Lower leg skin (tissue), 4 donors: Measurements from ENCODE around the gene APOE. TPM values are rescaled to one million over a fixed set of nuclear protein-coding genes. Genes with fewer than 3 reads are reported as not detected.

Experiments used
- DNase-seq, 2 donors: peaks; one replicate each; pipeline ENCODE4 v3.0.0-alpha.2; 2019; ENCODE audit warnings: low spot score in 2 of 2
- H3K4me3 ChIP-seq: fragments of 200-600 bp; sonication (generic); 2 replicates; pipeline ENCODE4 v1.5.1; 2017; ENCODE audit warnings: mild to moderate bottlenecking, low read depth; ENCODE audit not compliant: poor library complexity, severe bottlenecking
- POLR2A ChIP-seq, 2 donors: fragments of 450-650 bp; IDR thresholded peaks; one replicate each; pipeline ENCODE4 v1.6.1; 2016 to 2017; ENCODE audit warnings: antibody characterized with exemption in 2 of 2, mild to moderate bottlenecking in 1 of 2, moderate library complexity in 1 of 2
- WGBS, 2 donors: methylation state at CpG; one replicate each; pipeline ENCODE4 v1.1.5; 2018; 5-methylcytosine and 5-hydroxymethylcytosine counted together
- intact Hi-C: fragments of 100-400 bp; cut with DNase I; formaldehyde crosslinking; loops from one replicate; pipeline ENCODE4 v1.15.0; 2023; ENCODE audit warnings: low total_unique reads
- total RNA-seq, 4 donors: library from RNA; depleted of rRNA; stranded (reverse); fragments of >200 nt; gene quantifications; one replicate each; pipeline ENCODE4 v1.1.0, GENCODE V29; 2016
- TF ChIP-seq, protein P1 (sequence below), 3 donors: fragments of 450-650 bp; IDR thresholded peaks; one replicate each; pipeline ENCODE4 v1.5.1; 2016; ENCODE audit warnings: antibody characterized with exemption in 3 of 3, mild to moderate bottlenecking in 3 of 3, moderate library complexity in 2 of 3

The APOE gene
- total RNA-seq, 4 donors from 2014 or later, result 511 to 997 (median 747) TPM

DNA sequence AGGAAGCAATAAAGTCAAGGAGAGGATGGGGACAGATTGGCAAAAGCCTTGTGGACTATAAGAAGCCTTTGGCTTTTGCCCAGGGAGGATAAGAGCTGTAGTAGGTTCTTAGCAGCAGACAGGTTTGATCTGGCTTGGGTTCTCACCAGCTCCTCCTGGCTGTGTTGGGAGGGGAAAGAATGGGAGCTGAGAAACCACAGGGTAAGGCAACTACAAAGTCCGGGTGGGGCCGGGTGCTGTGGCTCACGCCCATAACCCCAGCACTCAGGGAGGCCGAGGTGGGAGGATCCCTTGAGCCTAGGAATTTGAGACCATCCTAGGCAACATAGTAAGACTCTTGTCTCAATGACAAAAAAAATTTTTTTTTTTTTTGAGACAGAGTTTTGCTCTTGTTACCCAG is 38.9 kb upstream of the APOE start:
- intact Hi-C loops, result no loop called here
- H3K4me3 ChIP-seq, result no peak overlapping the region
- 79 to 81% methylated on average over 4 of the region's 4 CpGs for WGBS, 2 donors
- no peak for DNase-seq
- no peak for TF ChIP-seq POLR2A (IDR thresholded peaks at IDR 0.05)
- TF ChIP-seq, protein P1, sequence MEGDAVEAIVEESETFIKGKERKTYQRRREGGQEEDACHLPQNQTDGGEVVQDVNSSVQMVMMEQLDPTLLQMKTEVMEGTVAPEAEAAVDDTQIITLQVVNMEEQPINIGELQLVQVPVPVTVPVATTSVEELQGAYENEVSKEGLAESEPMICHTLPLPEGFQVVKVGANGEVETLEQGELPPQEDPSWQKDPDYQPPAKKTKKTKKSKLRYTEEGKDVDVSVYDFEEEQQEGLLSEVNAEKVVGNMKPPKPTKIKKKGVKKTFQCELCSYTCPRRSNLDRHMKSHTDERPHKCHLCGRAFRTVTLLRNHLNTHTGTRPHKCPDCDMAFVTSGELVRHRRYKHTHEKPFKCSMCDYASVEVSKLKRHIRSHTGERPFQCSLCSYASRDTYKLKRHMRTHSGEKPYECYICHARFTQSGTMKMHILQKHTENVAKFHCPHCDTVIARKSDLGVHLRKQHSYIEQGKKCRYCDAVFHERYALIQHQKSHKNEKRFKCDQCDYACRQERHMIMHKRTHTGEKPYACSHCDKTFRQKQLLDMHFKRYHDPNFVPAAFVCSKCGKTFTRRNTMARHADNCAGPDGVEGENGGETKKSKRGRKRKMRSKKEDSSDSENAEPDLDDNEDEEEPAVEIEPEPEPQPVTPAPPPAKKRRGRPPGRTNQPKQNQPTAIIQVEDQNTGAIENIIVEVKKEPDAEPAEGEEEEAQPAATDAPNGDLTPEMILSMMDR (IDR thresholded peaks at IDR 0.05), result no peak

DNA sequence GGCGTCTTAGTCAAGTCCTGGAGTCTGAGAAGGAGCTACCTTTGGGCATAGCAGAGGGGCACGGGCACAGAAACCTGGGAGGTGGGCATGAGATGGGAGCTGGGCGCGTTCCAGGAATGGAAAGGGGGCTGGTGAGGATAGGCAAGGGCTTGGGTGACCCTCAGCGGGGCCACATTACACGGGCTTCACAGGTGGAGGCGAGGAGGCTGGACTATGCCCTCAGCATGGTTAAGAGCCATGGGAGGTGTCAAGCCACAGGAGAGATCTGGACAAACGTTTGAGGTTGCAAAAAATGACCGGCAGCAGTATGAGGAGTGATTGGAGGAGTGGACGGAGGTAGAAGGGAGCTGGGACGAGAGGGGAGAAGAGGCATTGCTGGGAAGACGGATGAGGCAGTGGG is 38.0 kb upstream of the APOE start:
- intact Hi-C loops, result no loop called here
- 89 to 92% methylated on average over 12 of the region's 12 CpGs for WGBS, 2 donors
- no peak for TF ChIP-seq POLR2A (IDR thresholded peaks at IDR 0.05)
- TF ChIP-seq, protein P1 (IDR thresholded peaks at IDR 0.05), result no peak
- no peak for DNase-seq
- H3K4me3 ChIP-seq, result no peak overlapping the region

DNA sequence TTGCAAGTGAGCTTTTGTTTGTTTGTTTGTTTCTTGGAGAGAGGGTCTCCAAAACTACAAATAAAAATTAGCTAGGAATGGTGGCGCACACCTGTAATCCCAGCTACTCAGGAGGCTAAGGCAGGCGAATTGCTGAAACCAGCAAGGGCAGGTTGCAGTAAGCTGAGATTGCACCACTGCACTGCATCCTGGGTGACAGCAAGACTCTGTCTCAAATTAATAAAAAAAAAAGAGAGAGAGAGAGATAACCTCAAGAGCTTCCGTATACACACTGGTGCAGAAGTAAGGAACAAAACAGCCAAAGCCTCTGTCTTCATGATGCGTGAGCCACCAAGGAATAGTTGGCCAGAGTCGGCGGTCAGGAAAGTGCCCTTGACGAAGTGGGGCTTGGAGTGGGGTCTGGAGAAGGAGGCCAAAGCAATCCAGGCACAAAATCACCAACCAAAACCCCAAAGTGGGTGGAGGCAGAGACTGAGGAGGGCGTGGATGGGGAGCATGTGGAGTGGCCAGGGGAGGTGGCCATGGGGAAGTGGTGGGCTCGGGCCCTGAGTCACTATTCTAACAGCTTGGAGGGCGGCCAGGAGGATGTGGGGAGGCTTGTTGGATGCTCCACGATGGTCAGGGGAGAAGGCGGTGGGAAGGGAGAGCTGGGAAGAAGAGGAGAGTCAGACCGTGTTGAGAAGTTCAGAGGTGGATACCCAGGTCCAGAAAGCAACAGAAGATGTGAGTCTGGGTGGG is 35.7 kb upstream of the APOE start:
- TF ChIP-seq POLR2A (IDR thresholded peaks at IDR 0.05), result no peak
- TF ChIP-seq, protein P1 (IDR thresholded peaks at IDR 0.05), result no peak
- WGBS, 2 donors, result 71 to 73% methylated on average over 13 of the region's 13 CpGs
- intact Hi-C loops, result no loop called here
- peak in 1 of 2 donors; percentile 56 for DNase-seq
- no peak overlapping the region for H3K4me3 ChIP-seq

DNA sequence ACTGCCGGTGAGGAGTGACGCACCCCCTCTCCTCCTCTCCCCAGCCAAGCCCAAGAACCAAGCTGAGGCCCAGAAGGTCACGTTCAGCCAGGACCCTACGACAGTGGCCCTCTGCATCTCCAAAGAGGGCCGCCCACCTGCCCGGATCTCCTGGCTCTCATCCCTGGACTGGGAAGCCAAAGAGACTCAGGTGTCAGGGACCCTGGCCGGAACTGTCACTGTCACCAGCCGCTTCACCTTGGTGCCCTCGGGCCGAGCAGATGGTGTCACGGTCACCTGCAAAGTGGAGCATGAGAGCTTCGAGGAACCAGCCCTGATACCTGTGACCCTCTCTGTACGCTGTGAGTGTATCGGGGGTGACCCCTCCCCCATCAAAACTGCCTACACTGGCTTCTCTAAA is 33.8 kb upstream of the APOE start:
- DNase-seq, result no peak
- 90 to 92% methylated on average over 14 of the region's 14 CpGs for WGBS, 2 donors
- H3K4me3 ChIP-seq, result no peak overlapping the region
- no peak for TF ChIP-seq POLR2A (IDR thresholded peaks at IDR 0.05)
- TF ChIP-seq, protein P1 (IDR thresholded peaks at IDR 0.05), result no peak
- intact Hi-C loops, result no loop called here

DNA sequence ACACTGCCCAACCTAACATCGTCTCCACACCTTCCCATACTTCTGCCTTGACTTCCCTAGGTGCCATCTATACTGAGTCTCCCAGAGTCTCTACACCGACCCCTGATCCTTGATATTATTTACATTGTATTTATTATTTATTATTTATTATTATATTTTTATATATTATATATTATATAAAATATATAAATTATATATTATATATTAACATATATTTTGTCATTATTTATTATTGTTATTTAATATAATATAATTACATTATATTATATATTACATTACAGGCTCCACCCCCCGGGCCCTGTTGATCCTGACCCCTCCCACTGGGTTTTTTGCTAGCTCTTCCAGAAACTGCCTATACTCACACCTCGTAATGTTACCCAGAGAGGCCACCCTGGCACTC is 32.9 kb upstream of the APOE start:
- H3K4me3 ChIP-seq, result no peak overlapping the region
- 87 to 97% methylated on average over 4 of the region's 4 CpGs for WGBS, 2 donors
- intact Hi-C loops, result no loop called here
- no peak for DNase-seq
- TF ChIP-seq, protein P1 (IDR thresholded peaks at IDR 0.05), result no peak
- no peak for TF ChIP-seq POLR2A (IDR thresholded peaks at IDR 0.05)

DNA sequence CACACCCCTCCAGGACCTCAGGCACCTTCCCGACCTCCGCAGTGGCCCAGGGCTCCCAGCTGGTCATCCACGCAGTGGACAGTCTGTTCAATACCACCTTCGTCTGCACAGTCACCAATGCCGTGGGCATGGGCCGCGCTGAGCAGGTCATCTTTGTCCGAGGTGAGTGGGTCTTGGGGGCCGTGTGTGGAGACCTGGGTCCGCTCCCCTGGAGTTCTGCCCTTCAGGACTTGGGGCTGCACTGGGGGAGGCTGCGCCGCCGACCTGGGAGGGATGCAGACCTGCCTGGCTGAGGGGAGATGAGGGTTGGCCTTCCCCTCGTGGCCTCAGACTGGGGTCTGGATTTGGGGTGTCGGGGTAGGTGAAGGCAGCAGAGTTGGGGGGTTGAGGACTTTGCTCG is 31.3 kb upstream of the APOE start:
- no peak overlapping the region for H3K4me3 ChIP-seq
- intact Hi-C loops, result no loop called here
- TF ChIP-seq, protein P1 (IDR thresholded peaks at IDR 0.05), result no peak
- no peak for TF ChIP-seq POLR2A (IDR thresholded peaks at IDR 0.05)
- WGBS, 2 donors, result 90 to 95% methylated on average over 13 to 16 of the region's 16 CpGs
- no peak for DNase-seq
